Activated B cell treated with CpG ODN at 0.5 μM for 24 hours (primary cell): Measurements from ENCODE around the gene PRICKLE2. TPM values are rescaled to one million over a fixed set of nuclear protein-coding genes. Genes with fewer than 3 reads are reported as not detected.
A peak's percentile ranks its signal among the peaks of the same experiment; 100 is the strongest.

Experiments used
- ATAC-seq: fragments of 200-7000 bp; cut with Tn5 transposase; one replicate; pipeline ENCODE4 v1.10.0; 2021; ENCODE audit warnings: low read depth, mild to moderate bottlenecking, moderate library complexity
- CTCF ChIA-PET: fragments of 350-600 bp; sonication (Branson Sonifier 250); formaldehyde crosslinking; loops from one replicate; lab custom pipeline; 2021; ENCODE audit warnings: antibody characterized with exemption; lab: Charles Lee
- POLR2A ChIA-PET: fragments of 350-600 bp; sonication (Branson Sonifier 250); formaldehyde crosslinking; loops from one replicate; lab custom pipeline; 2021; ENCODE audit warnings: antibody characterized with exemption; lab: Charles Lee
- DNase-seq: peaks from one replicate; pipeline ENCODE4 v3.0.0; 2022
- H3K27ac Mint-ChIP-seq: one replicate; pipeline ENCODE4 v1.8.0; 2020; ENCODE audit warnings: mixed read lengths
- H3K27me3 Mint-ChIP-seq: one replicate; pipeline ENCODE4 v1.8.0; 2021; ENCODE audit warnings: mixed read lengths
- H3K36me3 Mint-ChIP-seq: one replicate; pipeline ENCODE4 v1.8.0; 2021; ENCODE audit warnings: low read depth, mixed read lengths
- H3K4me1 Mint-ChIP-seq: one replicate; pipeline ENCODE4 v1.8.0; 2021; ENCODE audit warnings: mixed read lengths
- H3K4me3 Mint-ChIP-seq: one replicate; pipeline ENCODE4 v1.8.0; 2020; ENCODE audit warnings: mild to moderate bottlenecking, mixed read lengths
- H3K9me3 Mint-ChIP-seq: one replicate; pipeline ENCODE4 v1.8.0; 2020; ENCODE audit warnings: mixed read lengths
- intact Hi-C: fragments of 100-400 bp; cut with micrococcal nuclease; formaldehyde crosslinking; loops from one replicate; pipeline ENCODE4 v1.15.1; 2024
- total RNA-seq: library from RNA; stranded (reverse); gene quantifications from 2 replicates; pipeline ENCODE4 v1.2.3, GENCODE V29; 2022
- TF ChIP-seq, protein P1 (sequence below): fragments of 200-600 bp; IDR thresholded peaks from one replicate; pipeline ENCODE4 v1.8.0; 2022; ENCODE audit warnings: antibody characterized with exemption, mild to moderate bottlenecking

Gene PRICKLE2
- total RNA-seq, 1 donor from 2014 or later = 0.33 TPM

DNA sequence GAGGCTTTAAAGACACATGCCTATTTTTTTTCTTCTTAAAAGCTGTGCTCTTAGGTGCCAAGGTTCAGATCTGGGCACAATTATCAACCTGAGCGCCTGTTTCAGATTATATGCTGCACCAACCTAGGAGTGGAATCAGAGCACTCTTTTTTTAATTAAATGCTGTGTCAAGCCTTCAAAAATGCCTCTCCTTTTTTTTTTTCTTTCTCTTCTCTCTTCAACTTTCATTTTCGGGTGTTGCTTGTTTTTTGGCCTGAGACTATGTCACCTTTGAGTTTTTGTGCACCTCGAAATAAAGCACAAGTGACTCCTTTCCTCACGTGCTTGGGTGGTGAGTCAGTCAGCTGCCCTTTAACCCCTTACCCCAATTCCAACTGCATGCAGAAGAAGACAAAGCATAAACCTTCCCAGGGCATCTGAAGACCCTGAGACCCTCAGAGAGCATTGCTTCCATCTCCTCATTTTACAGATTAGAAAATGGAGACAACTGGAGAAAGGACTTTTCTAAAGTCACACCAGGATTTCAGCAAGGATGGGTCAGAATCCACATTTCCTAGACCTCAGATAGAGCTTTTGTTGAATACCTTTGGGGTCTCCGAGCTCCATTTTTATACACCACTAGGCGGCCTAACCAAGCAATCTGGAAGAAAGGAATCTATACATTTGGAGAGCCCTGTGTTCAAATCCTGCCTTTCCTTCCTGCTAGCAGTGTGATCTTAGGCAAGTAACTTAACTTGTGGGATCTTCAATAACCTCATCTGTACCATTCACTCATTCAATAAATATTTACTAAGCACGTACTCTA, 631 bp upstream of the PRICKLE2 start:
- DNase-seq (no peak), ATAC-seq (no peak)
- peak overlapping the region; percentile 81 for H3K4me3 Mint-ChIP-seq
- no peaks in the 10 kb centered on the region for H3K27me3 Mint-ChIP-seq
- TF ChIP-seq, protein P1, sequence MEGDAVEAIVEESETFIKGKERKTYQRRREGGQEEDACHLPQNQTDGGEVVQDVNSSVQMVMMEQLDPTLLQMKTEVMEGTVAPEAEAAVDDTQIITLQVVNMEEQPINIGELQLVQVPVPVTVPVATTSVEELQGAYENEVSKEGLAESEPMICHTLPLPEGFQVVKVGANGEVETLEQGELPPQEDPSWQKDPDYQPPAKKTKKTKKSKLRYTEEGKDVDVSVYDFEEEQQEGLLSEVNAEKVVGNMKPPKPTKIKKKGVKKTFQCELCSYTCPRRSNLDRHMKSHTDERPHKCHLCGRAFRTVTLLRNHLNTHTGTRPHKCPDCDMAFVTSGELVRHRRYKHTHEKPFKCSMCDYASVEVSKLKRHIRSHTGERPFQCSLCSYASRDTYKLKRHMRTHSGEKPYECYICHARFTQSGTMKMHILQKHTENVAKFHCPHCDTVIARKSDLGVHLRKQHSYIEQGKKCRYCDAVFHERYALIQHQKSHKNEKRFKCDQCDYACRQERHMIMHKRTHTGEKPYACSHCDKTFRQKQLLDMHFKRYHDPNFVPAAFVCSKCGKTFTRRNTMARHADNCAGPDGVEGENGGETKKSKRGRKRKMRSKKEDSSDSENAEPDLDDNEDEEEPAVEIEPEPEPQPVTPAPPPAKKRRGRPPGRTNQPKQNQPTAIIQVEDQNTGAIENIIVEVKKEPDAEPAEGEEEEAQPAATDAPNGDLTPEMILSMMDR = no peak
- H3K4me1 Mint-ChIP-seq = peaks cover 14% of the 10 kb centered on the region
- ChIA-PET POLR2A (no interaction called here), CTCF (no interaction called here)
- intact Hi-C loops = loop anchor here (10.0 kb wide), 1 partner anchor 191 kb away; no protein-coding TSS in a partner anchor
- no peak overlapping the region for H3K27ac Mint-ChIP-seq
- H3K36me3 Mint-ChIP-seq = no peaks in the 10 kb centered on the region
- H3K9me3 Mint-ChIP-seq = no peaks in the 10 kb centered on the region

DNA sequence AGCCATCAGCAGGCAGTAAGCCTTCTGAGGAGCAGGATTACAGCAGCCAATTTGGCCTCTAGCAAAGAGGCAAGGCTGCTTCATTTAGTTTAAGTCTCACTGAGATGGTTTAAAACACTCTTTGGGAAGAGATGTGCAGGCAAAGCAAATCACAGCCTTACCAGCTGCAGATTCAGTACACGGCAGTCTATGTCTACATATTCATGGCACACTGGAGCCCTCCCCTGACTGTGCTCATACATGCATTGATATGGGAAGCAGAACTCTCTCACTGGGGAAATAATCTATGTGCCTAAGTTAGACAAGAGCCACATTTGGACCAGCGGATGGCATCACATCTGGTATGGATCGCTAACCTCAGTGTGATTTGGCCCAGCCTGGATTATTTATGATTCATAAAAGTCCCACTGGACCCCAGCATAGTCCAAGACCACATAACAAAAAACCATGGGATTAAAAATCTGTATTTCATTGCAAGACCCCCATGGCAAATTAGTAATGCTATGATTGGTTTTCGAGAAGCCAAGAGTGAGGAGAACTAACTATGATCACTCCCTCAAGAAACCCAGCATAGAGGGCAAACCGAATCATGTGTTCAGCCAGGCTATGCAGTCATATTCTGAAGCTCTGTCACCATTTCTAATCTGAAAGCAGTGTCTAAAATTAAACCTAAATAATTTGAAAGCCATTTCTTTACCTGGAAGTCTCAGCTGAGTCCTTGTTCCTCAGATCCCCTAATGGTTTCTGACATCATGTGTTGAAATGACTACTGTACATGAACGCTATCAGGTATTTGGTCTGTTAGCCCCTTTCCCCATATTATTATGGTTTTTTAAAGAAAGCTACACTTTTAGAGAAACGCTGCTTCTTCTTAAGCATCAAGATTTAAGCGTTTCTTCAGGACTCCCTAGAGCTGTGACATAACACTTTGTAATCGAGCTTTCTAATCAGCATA, 1.2 kb downstream of the PRICKLE2 start:
- H3K4me3 Mint-ChIP-seq = peak overlapping the region; percentile 81
- H3K27me3 Mint-ChIP-seq = no peaks in the 10 kb centered on the region
- H3K4me1 Mint-ChIP-seq = peaks cover 14% of the 10 kb centered on the region
- intact Hi-C loops = loop anchor here (10.0 kb wide), 1 partner anchor 189 kb away; no protein-coding TSS in a partner anchor
- TF ChIP-seq, protein P1 = no peak
- DNase-seq = no peak
- H3K36me3 Mint-ChIP-seq = no peaks in the 10 kb centered on the region
- no peak overlapping the region for H3K27ac Mint-ChIP-seq
- no peaks in the 10 kb centered on the region for H3K9me3 Mint-ChIP-seq
- POLR2A ChIA-PET = no interaction called here
- CTCF ChIA-PET = no interaction called here
- no peak for ATAC-seq

DNA sequence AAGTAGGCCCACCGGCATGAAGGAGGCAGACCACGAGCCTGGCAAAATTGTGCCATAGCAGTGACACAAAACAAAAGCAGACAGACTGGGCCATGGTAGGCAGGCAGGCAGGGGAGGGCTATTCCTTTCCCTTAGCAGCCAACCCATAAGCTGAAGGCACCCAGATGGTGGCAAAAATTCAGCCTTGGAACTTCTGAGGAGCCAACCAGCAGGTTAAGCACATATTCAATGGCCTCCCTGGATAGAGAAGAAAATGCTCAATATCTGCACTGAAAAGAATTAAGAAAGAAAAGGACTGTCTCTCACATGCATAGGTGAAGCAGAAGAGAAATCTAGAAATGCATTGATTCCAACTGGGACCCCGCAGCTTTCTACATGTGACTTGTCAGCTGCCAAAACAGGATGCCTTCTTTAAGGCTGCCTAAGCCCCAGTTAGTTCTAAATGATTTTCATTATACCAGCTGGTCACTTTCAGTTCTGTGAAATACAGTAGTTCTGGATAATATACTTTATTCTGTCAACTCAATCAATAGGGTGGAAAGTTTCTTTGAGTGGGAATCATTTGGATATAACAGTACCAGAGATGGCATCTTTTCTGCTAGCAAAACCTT, 2.7 kb downstream of the PRICKLE2 start:
- ChIA-PET CTCF (no interaction called here), POLR2A (no interaction called here)
- no peaks in the 10 kb centered on the region for H3K27me3 Mint-ChIP-seq
- H3K4me1 Mint-ChIP-seq = peaks cover 14% of the 10 kb centered on the region
- no peak overlapping the region for H3K4me3 Mint-ChIP-seq
- no peaks in the 10 kb centered on the region for H3K9me3 Mint-ChIP-seq
- H3K36me3 Mint-ChIP-seq = no peaks in the 10 kb centered on the region
- DNase-seq (no peak), ATAC-seq (no peak)
- intact Hi-C loops = loop anchor here (10.0 kb wide), 1 partner anchor 188 kb away; no protein-coding TSS in a partner anchor
- TF ChIP-seq, protein P1 = no peak
- H3K27ac Mint-ChIP-seq = no peak overlapping the region

DNA sequence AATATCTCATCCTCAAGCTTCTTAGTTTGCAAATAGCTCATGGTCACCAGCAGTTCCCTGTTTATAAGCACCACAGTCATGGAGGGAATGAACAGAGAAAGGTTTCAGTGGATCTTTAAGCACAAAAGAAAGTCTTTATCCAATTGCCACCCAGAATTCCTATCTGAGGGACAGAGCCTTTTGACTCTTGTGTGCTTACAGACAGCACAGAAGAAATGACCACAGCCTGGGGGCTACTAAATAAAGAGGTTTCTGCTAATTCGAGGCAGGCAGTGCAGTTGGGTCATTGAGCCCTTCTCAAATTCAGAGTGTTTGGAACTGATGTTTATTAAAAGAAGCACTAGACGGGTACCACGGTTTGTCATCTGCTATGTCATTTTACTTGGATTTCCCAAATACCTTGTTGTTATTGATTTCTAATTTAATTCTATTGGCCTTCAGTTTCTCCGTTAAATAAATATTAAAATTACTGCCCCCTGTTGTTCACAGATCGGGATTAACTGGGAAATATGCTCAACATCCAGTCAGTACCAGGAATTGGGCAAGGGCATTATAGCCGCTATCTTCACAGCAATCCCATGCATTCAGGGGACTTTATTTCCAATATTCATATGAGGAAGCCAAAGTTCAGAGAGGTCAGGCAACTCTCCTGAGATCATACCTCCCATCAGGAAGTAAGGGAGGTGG, 3.6 kb downstream of the PRICKLE2 start:
- no peak overlapping the region for H3K4me3 Mint-ChIP-seq
- peaks cover 14% of the 10 kb centered on the region for H3K4me1 Mint-ChIP-seq
- H3K27me3 Mint-ChIP-seq = no peaks in the 10 kb centered on the region
- no peak overlapping the region for H3K27ac Mint-ChIP-seq
- DNase-seq = no peak
- intact Hi-C loops = loop anchor here (10.0 kb wide), 1 partner anchor 187 kb away; no protein-coding TSS in a partner anchor
- ATAC-seq = no peak
- H3K36me3 Mint-ChIP-seq = no peaks in the 10 kb centered on the region
- TF ChIP-seq, protein P1 = no peak
- ChIA-PET CTCF (no interaction called here), POLR2A (no interaction called here)
- no peaks in the 10 kb centered on the region for H3K9me3 Mint-ChIP-seq
